Cardiac fibroblast (primary cell): ENCODE data around the gene NDUFC1.

Source experiments
- DNase-seq, 2 donors: peaks; one replicate each; pipeline versions ENCODE4 v3.0.0 to v3.0.0-alpha.2; 2010; ENCODE audit warnings: low read depth in 2 of 2
- H3K4me3 ChIP-seq, 2 donors: replicated peaks in 1 of 2; 1 replicate in 1 of 2; 2 replicates in 1 of 2; pipeline ENCODE4 v1.5.1; 2011; ENCODE audit warnings: low read depth in 2 of 2, low read length in 2 of 2, mild to moderate bottlenecking in 2 of 2, moderate library complexity in 1 of 2
- CTCF ChIP-seq: IDR thresholded peaks from one replicate; pipeline ENCODE4 v1.5.1; 2011; ENCODE audit warnings: low read depth, mild to moderate bottlenecking, low read length, inconsistent platforms

NDUFC1 gene

GRCh38 chr4:139279760-139280620 lies 22.3 kb downstream of the NDUFC1 start, which contains the start of gene MGARP:
Gene MGARP, minus strand, starts transcription at chr4:139280225. Its CDS starts 67 bp downstream, at chr4:139280158.
- peak in 1 of 2 donors; percentile 43 for DNase-seq
- peak within 1 kb of the TSS; percentile 62 to 70 for H3K4me3 ChIP-seq
- no peak for TF ChIP-seq CTCF

- H3K4me3 ChIP-seq: peak overlapping the region; percentile 62 to 70
- DNase-seq: no peak
- no peak for TF ChIP-seq CTCF
Observed at GRCh38 chr4:139278912-139279759, 23.1 kb downstream of the NDUFC1 start.

- peak overlapping the region in 1 of 2 donors; percentile 62 for H3K4me3 ChIP-seq
- TF ChIP-seq CTCF: no peak
- DNase-seq: no peak
Observed at GRCh38 chr4:139278485-139278884, 23.8 kb downstream of the NDUFC1 start.

GRCh38 chr4:139275281-139275735 lies 27.0 kb downstream of the NDUFC1 start:
- no peak for DNase-seq
- no peak for TF ChIP-seq CTCF
- H3K4me3 ChIP-seq: no peak overlapping the region

- no peak overlapping the region for H3K4me3 ChIP-seq
- no peak for TF ChIP-seq CTCF
- DNase-seq: no peak
Observed at GRCh38 chr4:139274790-139275189, 27.5 kb downstream of the NDUFC1 start.

- no peak for DNase-seq
- H3K4me3 ChIP-seq: no peak overlapping the region
- TF ChIP-seq CTCF: no peak
Observed at GRCh38 chr4:139273835-139274234, 28.4 kb downstream of the NDUFC1 start.
